GM08714 (cell line): ENCODE data around the gene MTMR3.

Experiments used
- H3K4me3 ChIP-seq: fragments of 200-500 bp; sonication (Bioruptor generic); 2 replicates; pipeline ENCODE4 v1.5.1; 2014; ENCODE audit warnings: mild to moderate bottlenecking, low read length, inconsistent platforms
- ZNF274 ChIP-seq: IDR thresholded peaks from 2 replicates; pipeline ENCODE4 v1.6.1; 2012; ENCODE audit warnings: mild to moderate bottlenecking, low read depth, low read length

Gene MTMR3

DNA sequence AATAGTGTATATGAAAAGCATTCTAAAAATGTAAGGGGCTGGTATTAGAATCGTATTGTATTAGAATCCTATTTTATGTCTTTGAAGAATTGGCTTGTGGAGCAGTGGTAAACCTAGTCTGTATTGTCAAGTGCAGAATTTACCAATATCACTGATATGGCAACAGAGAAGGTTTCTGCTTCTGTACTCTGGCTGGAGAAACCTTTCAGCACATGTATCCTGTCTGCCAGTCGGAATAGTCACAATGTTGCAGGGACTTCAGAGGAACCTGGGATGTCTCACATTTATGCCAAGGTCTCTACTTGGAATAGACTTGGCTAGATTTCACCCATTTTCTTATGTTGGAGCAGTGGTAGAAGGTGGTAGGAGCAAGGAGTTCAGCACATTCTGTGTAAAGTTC, 4.4 kb downstream of the MTMR3 start:
- no peak overlapping the region for H3K4me3 ChIP-seq
- TF ChIP-seq ZNF274, result no peak

DNA sequence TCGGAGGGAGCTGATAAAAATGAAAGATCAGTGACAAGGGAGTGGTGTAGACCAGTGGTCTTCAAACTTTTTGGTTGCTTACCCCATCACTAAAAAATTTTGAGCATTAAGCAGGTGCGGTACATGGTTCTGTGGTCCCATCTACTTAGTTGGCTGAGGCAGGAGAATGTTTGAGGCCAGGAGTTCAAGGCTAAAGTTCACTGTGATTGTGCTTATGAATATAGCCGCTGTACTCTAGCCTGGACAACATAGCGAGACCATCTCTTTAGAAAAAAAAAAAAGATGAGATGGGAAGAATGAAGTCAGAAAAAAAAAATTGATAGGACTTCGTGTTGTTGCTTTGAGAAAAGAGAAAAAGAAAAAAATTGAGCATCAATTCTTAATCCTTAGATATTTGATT, 7.8 kb downstream of the MTMR3 start:
- no peak for TF ChIP-seq ZNF274
- no peak overlapping the region for H3K4me3 ChIP-seq

DNA sequence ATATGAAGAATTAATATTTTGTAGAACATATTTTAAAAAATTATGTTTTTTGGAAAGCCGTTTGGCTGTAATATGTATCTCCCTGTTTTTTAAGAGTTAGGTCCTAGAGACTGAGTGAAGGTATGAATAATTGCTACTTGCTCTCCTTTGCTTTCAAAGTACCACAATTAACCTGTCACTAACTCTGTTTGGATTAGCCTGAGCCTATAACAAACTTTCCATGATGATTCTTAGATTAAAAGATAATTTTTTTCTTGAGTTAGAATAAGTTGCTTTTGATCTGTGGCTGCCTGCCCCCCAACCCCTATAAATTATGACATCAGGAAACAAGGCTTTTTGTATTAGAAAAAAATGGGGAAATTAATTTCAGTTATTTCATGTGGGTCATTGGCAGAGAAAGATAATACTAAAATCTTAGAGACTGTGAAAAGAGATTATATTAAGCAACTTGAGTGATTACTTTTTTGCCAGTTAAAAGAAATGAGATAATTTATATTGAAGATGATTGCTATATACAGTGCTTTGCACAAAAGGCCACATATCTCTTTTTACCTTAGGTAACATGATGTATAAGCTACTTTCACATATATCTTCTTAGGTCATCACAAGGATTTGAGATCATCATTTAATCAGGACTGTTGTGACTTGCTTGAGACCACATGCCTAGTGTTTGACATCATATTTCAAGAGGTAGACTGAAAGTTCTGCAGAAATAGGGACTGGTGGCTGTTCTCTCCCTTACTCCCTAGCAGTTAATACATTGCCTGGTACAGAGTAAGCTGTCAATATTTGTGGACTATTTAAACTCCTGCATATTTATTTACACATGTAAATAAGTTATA, 9.6 kb downstream of the MTMR3 start:
- no peak overlapping the region for H3K4me3 ChIP-seq
- TF ChIP-seq ZNF274, result no peak

DNA sequence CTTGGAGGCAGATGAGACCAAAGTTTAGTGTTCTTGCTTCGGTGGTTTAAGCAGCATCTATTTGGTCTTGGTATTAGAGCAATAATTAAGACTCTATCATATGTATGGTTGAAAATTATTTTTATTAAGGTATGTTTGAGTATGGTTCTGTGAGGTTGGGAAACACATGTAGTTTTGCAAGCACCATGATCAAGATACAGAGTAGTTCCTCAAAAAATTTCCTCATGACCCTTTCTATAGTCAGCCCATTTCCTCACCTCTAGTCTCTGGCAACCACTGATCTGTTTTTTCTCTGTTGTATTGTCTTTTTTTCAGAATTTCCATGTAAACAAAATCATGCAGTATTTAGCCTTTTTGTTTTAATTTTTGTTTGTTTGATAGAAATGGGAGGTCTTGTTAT, 18.4 kb downstream of the MTMR3 start:
- no peak for TF ChIP-seq ZNF274

DNA sequence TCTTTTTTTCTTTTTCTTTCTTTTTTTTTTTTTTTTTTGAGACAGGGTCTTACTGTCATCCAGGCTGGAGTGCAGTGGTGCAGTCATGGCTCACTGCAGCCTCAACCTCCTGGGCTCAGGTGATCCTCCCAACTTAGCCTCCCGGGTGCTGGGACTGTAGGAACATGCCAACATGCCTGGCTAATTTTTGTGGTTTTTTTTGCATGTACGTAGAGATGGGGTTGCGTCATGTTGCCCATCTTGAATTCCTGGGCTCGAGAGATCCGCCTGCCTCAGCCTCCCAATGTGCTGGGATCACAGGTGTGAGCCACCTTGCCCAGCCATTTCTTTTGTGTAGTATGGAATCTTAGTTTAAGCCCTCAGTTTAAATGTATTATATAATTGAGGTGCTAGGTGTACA, 20.4 kb downstream of the MTMR3 start:
- no peak overlapping the region for H3K4me3 ChIP-seq
- no peak for TF ChIP-seq ZNF274

More for the DNA sequence above, 18.4 kb downstream of the MTMR3 start:
- H3K4me3 ChIP-seq, result no peak overlapping the region

GRCh38 chr22:29904020-29904419, 21.0 kb downstream of the MTMR3 start:
- no peak for TF ChIP-seq ZNF274
- H3K4me3 ChIP-seq, result no peak overlapping the region

- TF ChIP-seq ZNF274, result no peak
- no peak overlapping the region; the same call in 1 of the 2 replicates for H3K4me3 ChIP-seq
Observed at GRCh38 chr22:29907753-29908515, 25.0 kb downstream of the MTMR3 start.

DNA sequence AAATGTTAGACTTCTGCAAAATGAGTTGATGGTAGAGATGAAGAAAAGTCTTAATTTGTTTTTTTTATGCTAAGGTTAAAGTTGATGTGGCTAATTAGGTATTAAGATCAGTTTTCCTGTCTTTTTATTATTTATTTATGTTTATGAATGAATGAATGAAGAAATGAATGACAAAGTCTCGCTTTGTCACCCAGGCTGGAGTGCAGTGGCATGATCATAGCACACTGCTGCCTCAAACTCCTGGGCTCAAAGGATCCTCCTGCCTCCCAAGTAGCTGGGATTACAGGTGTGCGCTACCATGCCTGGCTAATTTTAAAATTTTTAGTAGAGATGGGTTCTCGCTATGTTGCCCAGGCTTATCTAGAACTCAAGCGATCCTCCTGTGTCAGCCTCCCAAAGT, 29.2 kb downstream of the MTMR3 start:
- TF ChIP-seq ZNF274, result no peak
- H3K4me3 ChIP-seq, result no peak overlapping the region

GRCh38 chr22:29912605-29913398, 29.8 kb downstream of the MTMR3 start:
- TF ChIP-seq ZNF274, result no peak

DNA sequence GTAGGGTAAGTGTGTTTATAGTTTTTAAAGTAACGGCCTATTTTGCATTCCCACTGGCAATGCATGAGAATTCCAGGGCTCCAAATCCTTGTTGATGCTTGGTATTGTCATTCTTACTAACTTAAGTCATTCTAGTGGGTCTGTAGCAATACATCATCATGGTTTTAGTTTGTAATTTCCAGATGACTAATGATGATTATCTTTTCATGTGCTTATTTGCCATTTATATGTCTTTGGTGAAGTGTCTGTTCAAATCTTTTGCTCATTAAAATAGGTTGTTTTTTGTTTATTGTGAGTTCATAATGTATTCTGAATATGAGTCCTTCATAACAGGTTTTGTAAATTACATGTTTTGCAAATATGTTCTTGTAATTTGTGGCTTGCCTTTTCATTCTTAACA, 31.2 kb downstream of the MTMR3 start:
- no peak for TF ChIP-seq ZNF274
- H3K4me3 ChIP-seq, result no peak overlapping the region

More at GRCh38 chr22:29912605-29913398, 29.8 kb downstream of the MTMR3 start:
- H3K4me3 ChIP-seq, result no peak overlapping the region

GRCh38 chr22:29914991-29915533, 32.1 kb downstream of the MTMR3 start:
- H3K4me3 ChIP-seq, result no peak overlapping the region
- TF ChIP-seq ZNF274, result no peak

DNA sequence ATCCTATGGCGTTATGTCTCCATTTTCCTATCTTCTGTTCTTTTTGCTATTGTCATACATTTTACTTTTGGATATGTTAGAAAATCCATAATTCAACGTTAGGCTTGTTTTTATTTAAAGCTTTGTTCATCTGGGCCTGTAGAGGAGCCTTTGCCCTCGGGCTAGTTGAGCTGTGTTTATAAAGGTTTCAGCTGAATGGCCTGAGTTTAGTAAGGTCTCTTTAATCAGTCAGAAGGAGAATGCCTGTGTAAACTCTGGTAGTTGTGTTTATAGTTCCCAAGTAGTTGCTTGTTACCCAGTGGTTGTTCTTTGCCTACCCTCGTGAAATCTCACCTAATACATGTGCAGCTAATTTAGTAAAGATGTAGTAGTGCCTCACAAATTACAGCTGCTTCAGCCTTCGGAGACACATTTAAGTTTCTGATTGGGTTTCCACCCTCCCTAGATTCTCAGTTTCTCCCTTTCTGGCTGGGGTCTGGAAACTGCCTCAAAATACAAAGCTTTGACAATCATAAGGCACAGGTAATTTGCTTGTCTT, 33.1 kb downstream of the MTMR3 start:
- TF ChIP-seq ZNF274, result no peak
- H3K4me3 ChIP-seq, result no peak overlapping the region

DNA sequence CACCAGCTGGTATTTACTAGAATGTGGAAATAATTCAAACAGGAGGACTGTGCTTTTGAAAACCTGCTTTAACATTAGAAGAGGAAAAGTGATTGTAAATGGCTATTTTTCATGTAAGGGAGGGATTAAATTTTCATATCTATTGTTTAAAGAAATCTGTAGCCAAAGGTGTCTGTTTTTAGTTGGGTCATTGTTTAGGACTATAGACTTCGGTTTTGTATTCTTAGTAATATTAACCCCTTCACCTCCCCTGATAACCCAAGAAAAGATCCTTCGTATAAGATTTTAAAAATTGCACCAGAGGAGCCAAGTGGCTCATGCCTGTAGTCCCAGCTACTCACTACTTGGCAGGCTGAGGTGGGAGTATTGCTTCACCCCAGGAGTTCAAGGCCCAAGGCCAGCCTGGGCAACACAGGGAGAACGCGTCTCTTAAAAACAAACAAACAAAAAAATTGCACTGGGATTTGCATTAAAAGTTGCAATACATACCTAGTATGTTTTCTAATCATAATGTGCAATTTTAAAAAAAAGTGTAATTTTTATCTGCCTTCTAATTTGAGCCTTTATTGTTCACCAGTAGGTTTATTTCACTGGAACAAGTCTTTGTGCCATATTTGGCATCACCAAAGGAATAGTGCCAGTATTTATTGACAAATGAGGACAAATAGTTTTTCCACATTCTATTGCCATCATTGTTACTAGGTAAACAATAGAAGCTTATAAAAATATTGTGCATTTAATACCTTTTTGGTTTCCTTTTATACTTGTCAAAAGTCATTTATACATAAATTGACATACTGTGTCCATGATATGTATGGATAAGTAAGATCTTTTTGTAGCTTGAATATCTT, 34.3 kb downstream of the MTMR3 start:
- no peak for TF ChIP-seq ZNF274
- no peak overlapping the region for H3K4me3 ChIP-seq
